HG03460 (cell line): ENCODE data around the gene METTL4.

ENCODE experiments used
- ATAC-seq: cut with Tn5 transposase; IDR thresholded peaks from one replicate; pipeline ENCODE4 v1.9.1; 2021; ENCODE audit not compliant: unreplicated experiment

The METTL4 gene

GRCh38 chr18:2522112-2522511 lies 49.2 kb downstream of the METTL4 start:
- no peak for ATAC-seq

- no peak for ATAC-seq
These were observed 52.8 kb downstream of the METTL4 start for GRCh38 chr18:2518473-2518872.

- ATAC-seq = peak; percentile 54
These were observed 55.2 kb downstream of the METTL4 start for GRCh38 chr18:2515908-2516625.

GRCh38 chr18:2515171-2515787 lies 56.0 kb downstream of the METTL4 start:
- ATAC-seq = no peak

GRCh38 chr18:2513616-2514015 lies 57.7 kb downstream of the METTL4 start:
- ATAC-seq = no peak

GRCh38 chr18:2512059-2512458 lies 59.2 kb downstream of the METTL4 start:
- no peak for ATAC-seq

- ATAC-seq = no peak
These were observed 59.9 kb downstream of the METTL4 start for GRCh38 chr18:2511451-2511850.

- ATAC-seq = no peak
These were observed 60.9 kb downstream of the METTL4 start for GRCh38 chr18:2510416-2510815.

GRCh38 chr18:2508678-2509077 lies 62.6 kb downstream of the METTL4 start:
- ATAC-seq = no peak

- no peak for ATAC-seq
These were observed 63.1 kb downstream of the METTL4 start for GRCh38 chr18:2508155-2508554.

GRCh38 chr18:2504642-2505041 lies 66.7 kb downstream of the METTL4 start:
- no peak for ATAC-seq

- ATAC-seq = no peak
These were observed 68.4 kb downstream of the METTL4 start for GRCh38 chr18:2502880-2503279.

- no peak for ATAC-seq
These were observed 68.9 kb downstream of the METTL4 start for GRCh38 chr18:2502394-2502793.

- no peak for ATAC-seq
These were observed 73.5 kb downstream of the METTL4 start for GRCh38 chr18:2497797-2498196.

GRCh38 chr18:2495381-2495780 lies 75.9 kb downstream of the METTL4 start:
- no peak for ATAC-seq

GRCh38 chr18:2494921-2495320 lies 76.4 kb downstream of the METTL4 start:
- no peak for ATAC-seq
